Ascending aorta (tissue), 2 donors: ENCODE results near the gene NANOS3. TPM values are rescaled to one million over a fixed set of nuclear protein-coding genes. Genes with fewer than 3 reads are reported as not detected.

Experiments
- DNase-seq, 2 donors: peaks; one replicate each; pipeline ENCODE4 v3.0.0-alpha.2; 2019; ENCODE audit warnings: low spot score in 2 of 2
- H3K27ac ChIP-seq, 2 donors: fragments of 200-600 bp; sonication (generic); one replicate each; pipeline ENCODE4 v1.5.1; 2016 to 2017; ENCODE audit warnings: mild to moderate bottlenecking in 1 of 2
- H3K27me3 ChIP-seq: fragments of 200-600 bp; sonication (generic); one replicate; pipeline ENCODE4 v1.5.1; 2017
- H3K36me3 ChIP-seq, 2 donors: fragments of 200-600 bp; sonication (generic); one replicate each; pipeline ENCODE4 v1.5.1; 2016
- H3K4me1 ChIP-seq, 2 donors: fragments of 200-600 bp; sonication (generic); one replicate each; pipeline ENCODE4 v1.5.1; 2016 to 2017; ENCODE audit warnings: mild to moderate bottlenecking in 1 of 2
- H3K4me3 ChIP-seq, 2 donors: fragments of 200-600 bp; sonication (generic); one replicate each; pipeline ENCODE4 v1.5.1; 2016 to 2017; ENCODE audit warnings: mild to moderate bottlenecking in 1 of 2
- H3K9me3 ChIP-seq, 2 donors: fragments of 200-600 bp; sonication (generic); one replicate each; pipeline ENCODE4 v1.5.1; 2016
- intact Hi-C: fragments of 100-400 bp; cut with DNase I; formaldehyde crosslinking; loops from one replicate; pipeline ENCODE4 v1.15.1; 2023
- total RNA-seq: library from RNA; depleted of rRNA; stranded (reverse); fragments of >200 nt; gene quantifications from one replicate; pipeline ENCODE4 v1.1.0, GENCODE V29; 2016
- TF ChIP-seq, protein P1 (sequence below), 3 experiments: fragments of 200-600 bp in 2 of 3; fragments of 450-650 bp in 1 of 3; sonication (generic) in 2 of 3; IDR thresholded peaks; one replicate each; pipeline ENCODE4 v1.5.1; 2016 to 2019; ENCODE audit warnings: antibody characterized with exemption in 3 of 3, mild to moderate bottlenecking in 1 of 3, moderate library complexity in 1 of 3

Gene NANOS3
- total RNA-seq, 1 donor from 2014 or later, result not detected

- Histone ChIP-seq H3K27me3 (no peaks in the 10 kb centered on the region), H3K27ac (no peak overlapping the region), H3K9me3 (no peaks in the 10 kb centered on the region), H3K4me1 (no peaks in the 10 kb centered on the region), H3K36me3 (peaks cover 50 to 60% of the 10 kb centered on the region in 2 donors), H3K4me3 (no peak overlapping the region)
- no peak for DNase-seq
- intact Hi-C loops, result no loop called here
- TF ChIP-seq, protein P1, sequence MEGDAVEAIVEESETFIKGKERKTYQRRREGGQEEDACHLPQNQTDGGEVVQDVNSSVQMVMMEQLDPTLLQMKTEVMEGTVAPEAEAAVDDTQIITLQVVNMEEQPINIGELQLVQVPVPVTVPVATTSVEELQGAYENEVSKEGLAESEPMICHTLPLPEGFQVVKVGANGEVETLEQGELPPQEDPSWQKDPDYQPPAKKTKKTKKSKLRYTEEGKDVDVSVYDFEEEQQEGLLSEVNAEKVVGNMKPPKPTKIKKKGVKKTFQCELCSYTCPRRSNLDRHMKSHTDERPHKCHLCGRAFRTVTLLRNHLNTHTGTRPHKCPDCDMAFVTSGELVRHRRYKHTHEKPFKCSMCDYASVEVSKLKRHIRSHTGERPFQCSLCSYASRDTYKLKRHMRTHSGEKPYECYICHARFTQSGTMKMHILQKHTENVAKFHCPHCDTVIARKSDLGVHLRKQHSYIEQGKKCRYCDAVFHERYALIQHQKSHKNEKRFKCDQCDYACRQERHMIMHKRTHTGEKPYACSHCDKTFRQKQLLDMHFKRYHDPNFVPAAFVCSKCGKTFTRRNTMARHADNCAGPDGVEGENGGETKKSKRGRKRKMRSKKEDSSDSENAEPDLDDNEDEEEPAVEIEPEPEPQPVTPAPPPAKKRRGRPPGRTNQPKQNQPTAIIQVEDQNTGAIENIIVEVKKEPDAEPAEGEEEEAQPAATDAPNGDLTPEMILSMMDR (IDR thresholded peaks at IDR 0.05), result no peak
Observed at GRCh38 chr19:13926010-13926409, 49.1 kb downstream of the NANOS3 start.

GRCh38 chr19:13926715-13927114 lies 49.8 kb downstream of the NANOS3 start:
- Histone ChIP-seq H3K9me3 (no peaks in the 10 kb centered on the region), H3K4me1 (no peaks in the 10 kb centered on the region), H3K4me3 (no peak overlapping the region)

DNA sequence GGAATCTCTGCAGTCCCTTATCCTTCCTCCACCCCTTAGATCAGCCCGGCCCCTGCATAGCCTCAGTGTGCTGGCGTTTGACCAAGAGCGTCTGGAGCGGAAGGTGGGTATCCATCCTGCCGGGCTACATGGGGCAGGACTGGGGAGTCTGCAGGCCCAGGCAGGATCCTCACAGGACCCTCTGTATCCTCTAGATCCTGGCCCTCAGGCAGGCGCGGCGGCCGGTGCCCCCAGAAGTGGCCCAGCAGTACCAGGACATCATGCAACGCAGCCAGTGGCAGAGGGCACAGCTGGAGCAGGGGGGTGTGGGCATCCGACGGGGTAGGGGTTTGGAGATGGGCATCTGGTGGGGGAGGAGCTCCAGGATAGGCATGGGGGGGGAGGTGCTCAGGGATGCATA lies 52.4 kb downstream of the NANOS3 start:
- H3K36me3 ChIP-seq, result peaks cover 34 to 42% of the 10 kb centered on the region in 2 donors
- H3K27ac ChIP-seq, result no peak overlapping the region
- TF ChIP-seq, protein P1 (IDR thresholded peaks at IDR 0.05), result no peak
- no peak for DNase-seq
- no peaks in the 10 kb centered on the region for H3K4me1 ChIP-seq
- no peaks in the 10 kb centered on the region for H3K27me3 ChIP-seq
- H3K4me3 ChIP-seq, result no peak overlapping the region
- intact Hi-C loops, result no loop called here
- H3K9me3 ChIP-seq, result no peaks in the 10 kb centered on the region

More at GRCh38 chr19:13926715-13927114, 49.8 kb downstream of the NANOS3 start:
- Histone ChIP-seq H3K27me3 (no peaks in the 10 kb centered on the region), H3K36me3 (peaks cover 48 to 58% of the 10 kb centered on the region in 2 donors), H3K27ac (no peak overlapping the region)
- intact Hi-C loops, result no loop called here
- TF ChIP-seq, protein P1 (IDR thresholded peaks at IDR 0.05), result no peak
- no peak for DNase-seq

- intact Hi-C loops, result no loop called here
- peaks cover 28 to 40% of the 10 kb centered on the region in 2 donors for H3K36me3 ChIP-seq
- no peak for DNase-seq
- no peaks in the 10 kb centered on the region for H3K9me3 ChIP-seq
- H3K4me1 ChIP-seq, result no peaks in the 10 kb centered on the region
- TF ChIP-seq, protein P1 (IDR thresholded peaks at IDR 0.05), result no peak
- H3K4me3 ChIP-seq, result no peak overlapping the region
- H3K27ac ChIP-seq, result no peak overlapping the region
- H3K27me3 ChIP-seq, result no peaks in the 10 kb centered on the region
Observed at GRCh38 chr19:13929956-13930355, 53.0 kb downstream of the NANOS3 start.

Other genes with a start within 250 kb of the NANOS3 start
- 89.9 TPM for gene MRI1, start 112.6 kb upstream of the NANOS3 start, total RNA-seq
- gene C19orf53, start 102.7 kb upstream of the NANOS3 start, total RNA-seq, result 163 TPM
- 23.2 TPM for gene ZSWIM4, start 81.7 kb upstream of the NANOS3 start, total RNA-seq
- gene BRME1, start 29.0 kb downstream of the NANOS3 start, total RNA-seq, result not detected
- gene CC2D1A, start 29.1 kb downstream of the NANOS3 start, total RNA-seq, result 128 TPM
- 12.9 TPM for gene PODNL1, start 61.3 kb downstream of the NANOS3 start, total RNA-seq
- gene DCAF15, start 75.4 kb downstream of the NANOS3 start, total RNA-seq, result 35.0 TPM
- gene RFX1, start 129.2 kb downstream of the NANOS3 start, total RNA-seq, result 3.3 TPM
- gene RLN3, start 151.0 kb downstream of the NANOS3 start, total RNA-seq, result not detected
- 4.2 TPM for gene IL27RA, start 154.6 kb downstream of the NANOS3 start, total RNA-seq
- gene PALM3, start 184.9 kb downstream of the NANOS3 start, total RNA-seq, result 1.7 TPM
- 6.0 TPM for gene MISP3, start 195.7 kb downstream of the NANOS3 start, total RNA-seq
- gene C19orf67, start 208.6 kb downstream of the NANOS3 start, total RNA-seq, result not detected
- 9.4 TPM for gene SAMD1, start 213.6 kb downstream of the NANOS3 start, total RNA-seq
- 92.6 TPM for gene PRKACA, start 240.6 kb downstream of the NANOS3 start, total RNA-seq